Tibial nerve (tissue), 3 donors: ENCODE results near the gene HABP2.

Experiments
- CTCF ChIP-seq, 5 experiments: fragments of 200-600 bp in 3 of 5; fragments of 450-650 bp in 2 of 5; sonication (generic) in 3 of 5; IDR thresholded peaks; one replicate each; pipeline ENCODE4 v1.5.1; 2016 to 2019; ENCODE audit warnings: antibody characterized with exemption in 5 of 5, mild to moderate bottlenecking in 3 of 5, moderate library complexity in 2 of 5
- POLR2A ChIP-seq, 2 donors: fragments of 450-650 bp; IDR thresholded peaks; one replicate each; pipeline ENCODE4 v1.6.1; 2017; ENCODE audit warnings: antibody characterized with exemption in 2 of 2, mild to moderate bottlenecking in 2 of 2, moderate library complexity in 2 of 2

GRCh38 chr10:113537672-113538071 is 15.2 kb upstream of the HABP2 start:
- TF ChIP-seq CTCF (IDR thresholded peaks at IDR 0.05) (no peak), POLR2A (IDR thresholded peaks at IDR 0.05) (no peak)
